ENCODE results near the gene DPT. TPM values are rescaled to one million over a fixed set of nuclear protein-coding genes. Genes with fewer than 3 reads are reported as not detected.

DPT gene
- total RNA-seq, 1 donor from 2014 or later: 17.2 TPM

DNA sequence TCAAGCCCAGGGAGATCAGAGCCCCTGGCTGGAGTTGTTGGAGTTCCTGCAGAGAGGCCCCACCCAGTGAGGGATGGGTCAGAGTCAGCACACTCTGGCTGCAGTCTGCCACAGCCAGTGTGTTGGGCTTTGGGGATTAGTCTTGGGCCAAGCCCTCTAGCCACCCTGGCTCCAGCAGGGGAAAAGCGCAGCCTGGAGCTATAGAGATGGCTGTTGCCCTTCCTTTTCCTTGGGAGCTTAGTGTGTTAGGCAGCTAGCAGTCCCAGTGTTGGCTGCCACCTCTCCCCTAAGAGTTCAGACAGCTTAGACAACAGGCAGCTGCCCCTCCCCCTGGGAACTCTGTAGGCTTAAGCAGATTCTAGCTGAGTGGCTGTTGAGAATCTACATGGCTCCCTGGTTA lies 45.1 kb downstream of the DPT start:
- no peak for ATAC-seq
- intact Hi-C loops (cut with DNase I): no loop called here
- no peak for DNase-seq (ENCODE audit: low spot score)

- intact Hi-C loops (cut with DNase I): no loop called here
- DNase-seq (ENCODE audit: low spot score) (no peak), ATAC-seq (no peak)
Measured at GRCh38 chr1:168676861-168677260, 52.1 kb downstream of the DPT start.

- no peak for ATAC-seq
- intact Hi-C loops (cut with DNase I): no loop called here
- no peak for DNase-seq (ENCODE audit: low spot score)
Measured at GRCh38 chr1:168676029-168676812, 52.8 kb downstream of the DPT start.

GRCh38 chr1:168673974-168674683 lies 54.9 kb downstream of the DPT start:
- intact Hi-C loops (cut with DNase I): no loop called here
- ATAC-seq (no peak), DNase-seq (ENCODE audit: low spot score) (no peak)

GRCh38 chr1:168672278-168672677 lies 56.7 kb downstream of the DPT start:
- no peak for DNase-seq (ENCODE audit: low spot score)
- no peak for ATAC-seq
- intact Hi-C loops (cut with DNase I): no loop called here

DNA sequence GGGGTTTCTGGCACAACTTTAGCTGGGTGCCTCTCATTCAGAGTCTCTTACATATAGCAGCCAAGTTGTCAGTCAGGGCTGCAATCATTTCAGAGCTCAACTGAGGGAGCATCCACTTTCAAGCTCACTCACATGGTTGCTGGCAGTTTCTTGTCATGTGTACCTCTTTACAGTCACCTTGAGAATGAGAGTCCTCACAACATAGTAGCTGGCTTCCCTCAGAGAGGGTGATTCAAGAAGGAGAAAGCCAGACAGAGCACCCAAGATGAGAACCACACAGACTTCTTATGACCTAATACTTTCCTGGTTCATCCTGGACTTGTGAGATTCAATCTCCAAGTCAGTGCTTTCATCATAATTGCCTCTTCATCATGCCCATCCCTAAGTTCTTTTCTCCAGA lies 57.2 kb downstream of the DPT start:
- intact Hi-C loops (cut with DNase I): no loop called here
- DNase-seq (ENCODE audit: low spot score) (no peak), ATAC-seq (no peak)

- DNase-seq (ENCODE audit: low spot score) (no peak), ATAC-seq (no peak)
- intact Hi-C loops (cut with DNase I): no loop called here
Measured at GRCh38 chr1:168665975-168666374, 63.0 kb downstream of the DPT start.

- ATAC-seq: no peak
- intact Hi-C loops (cut with DNase I): no loop called here
- DNase-seq (ENCODE audit: low spot score): no peak
Measured at GRCh38 chr1:168664069-168664834, 64.8 kb downstream of the DPT start.

DNA sequence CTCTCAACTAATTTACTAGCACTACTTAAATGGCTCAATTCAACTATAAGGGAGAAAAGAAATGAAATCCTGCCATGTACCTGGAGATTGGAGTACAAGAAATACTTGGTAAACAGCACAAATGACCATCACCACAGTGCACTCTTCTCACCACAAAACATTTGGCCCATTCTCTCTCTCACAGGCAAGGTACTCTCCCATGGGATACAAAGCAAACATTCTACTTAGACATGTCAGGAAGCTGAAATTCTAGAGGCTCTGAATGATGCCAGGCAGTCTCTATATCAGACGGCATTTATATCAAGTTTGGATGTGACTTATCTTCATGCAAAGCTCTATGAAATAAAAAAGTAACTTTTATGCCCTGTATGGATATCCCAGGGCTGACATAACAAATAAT lies 72.5 kb downstream of the DPT start:
- ATAC-seq: no peak
- no peak for DNase-seq (ENCODE audit: low spot score)
- intact Hi-C loops (cut with DNase I): no loop called here

GRCh38 chr1:168654198-168654915 lies 74.6 kb downstream of the DPT start:
- no peak for ATAC-seq

GRCh38 chr1:168653567-168653966 lies 75.4 kb downstream of the DPT start:
- intact Hi-C loops (cut with DNase I): no loop called here
- ATAC-seq: no peak

More at GRCh38 chr1:168654198-168654915, 74.6 kb downstream of the DPT start:
- intact Hi-C loops (cut with DNase I): no loop called here
- no peak for DNase-seq (ENCODE audit: low spot score)

DNA sequence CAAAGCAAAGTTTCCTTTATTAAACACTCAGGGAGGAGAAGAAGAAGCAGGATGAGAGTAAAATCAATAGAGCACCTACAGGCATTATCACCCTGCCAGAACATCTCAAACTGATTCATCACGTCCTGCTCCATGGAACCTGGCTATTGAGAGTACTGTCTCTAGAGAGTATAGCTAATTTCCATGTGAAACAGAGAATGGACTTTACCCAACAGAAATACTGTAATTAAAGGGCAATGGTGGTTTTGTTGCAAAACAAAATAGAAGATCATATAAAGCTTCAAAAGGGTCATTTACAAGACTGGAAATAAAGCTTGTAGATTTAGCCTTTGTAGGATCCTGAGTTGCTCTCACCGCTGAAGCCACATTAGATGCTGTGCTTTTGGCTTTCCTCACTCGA lies 83.3 kb downstream of the DPT start:
- DNase-seq (ENCODE audit: low spot score): no peak
- intact Hi-C loops (cut with DNase I): no loop called here
- ATAC-seq: no peak

More at GRCh38 chr1:168653567-168653966, 75.4 kb downstream of the DPT start:
- no peak for DNase-seq (ENCODE audit: low spot score)

Other genes starting within 250 kb of the DPT start
- gene XCL2, start 185.2 kb downstream of the DPT start, total RNA-seq: not detected
- not detected for gene XCL1, start 152.6 kb downstream of the DPT start, total RNA-seq

Data from sciatic nerve (tissue), 2 donors.